ENCODE data around the gene PAQR4.
"Not testable (repeated sequence)": the region's sequence is repeated elsewhere in the genome, so short reads cannot be mapped to it uniquely, and the experiment has no call there.

The PAQR4 gene

DNA sequence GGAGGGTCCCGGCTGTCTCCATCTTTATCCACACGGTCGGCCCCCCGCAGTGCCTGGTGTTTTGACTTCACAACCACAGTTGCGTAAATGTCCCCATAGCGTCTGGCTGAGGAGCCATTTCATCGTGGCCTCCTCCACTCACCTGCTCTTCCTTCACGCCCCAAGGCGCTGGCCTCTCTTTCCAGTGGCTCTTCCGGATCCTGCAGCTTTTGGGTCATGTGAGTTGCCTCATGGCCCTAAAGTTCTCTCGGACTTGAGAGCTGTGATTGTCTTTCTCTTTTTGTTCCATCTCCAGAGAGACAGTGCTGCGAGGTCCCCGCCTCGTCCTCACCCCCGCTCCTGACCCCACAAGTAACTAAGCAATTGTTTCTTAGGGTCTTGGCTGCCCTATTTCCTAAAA lies 34.7 kb upstream of the PAQR4 start:
- H3K4me3 ChIP-seq (ENCODE audit: low read depth, low read length): no peak overlapping the region
- TF ChIP-seq, protein P1, sequence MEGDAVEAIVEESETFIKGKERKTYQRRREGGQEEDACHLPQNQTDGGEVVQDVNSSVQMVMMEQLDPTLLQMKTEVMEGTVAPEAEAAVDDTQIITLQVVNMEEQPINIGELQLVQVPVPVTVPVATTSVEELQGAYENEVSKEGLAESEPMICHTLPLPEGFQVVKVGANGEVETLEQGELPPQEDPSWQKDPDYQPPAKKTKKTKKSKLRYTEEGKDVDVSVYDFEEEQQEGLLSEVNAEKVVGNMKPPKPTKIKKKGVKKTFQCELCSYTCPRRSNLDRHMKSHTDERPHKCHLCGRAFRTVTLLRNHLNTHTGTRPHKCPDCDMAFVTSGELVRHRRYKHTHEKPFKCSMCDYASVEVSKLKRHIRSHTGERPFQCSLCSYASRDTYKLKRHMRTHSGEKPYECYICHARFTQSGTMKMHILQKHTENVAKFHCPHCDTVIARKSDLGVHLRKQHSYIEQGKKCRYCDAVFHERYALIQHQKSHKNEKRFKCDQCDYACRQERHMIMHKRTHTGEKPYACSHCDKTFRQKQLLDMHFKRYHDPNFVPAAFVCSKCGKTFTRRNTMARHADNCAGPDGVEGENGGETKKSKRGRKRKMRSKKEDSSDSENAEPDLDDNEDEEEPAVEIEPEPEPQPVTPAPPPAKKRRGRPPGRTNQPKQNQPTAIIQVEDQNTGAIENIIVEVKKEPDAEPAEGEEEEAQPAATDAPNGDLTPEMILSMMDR (IDR thresholded peaks at IDR 0.05; ENCODE audit: low read depth, low read length): no peak

DNA sequence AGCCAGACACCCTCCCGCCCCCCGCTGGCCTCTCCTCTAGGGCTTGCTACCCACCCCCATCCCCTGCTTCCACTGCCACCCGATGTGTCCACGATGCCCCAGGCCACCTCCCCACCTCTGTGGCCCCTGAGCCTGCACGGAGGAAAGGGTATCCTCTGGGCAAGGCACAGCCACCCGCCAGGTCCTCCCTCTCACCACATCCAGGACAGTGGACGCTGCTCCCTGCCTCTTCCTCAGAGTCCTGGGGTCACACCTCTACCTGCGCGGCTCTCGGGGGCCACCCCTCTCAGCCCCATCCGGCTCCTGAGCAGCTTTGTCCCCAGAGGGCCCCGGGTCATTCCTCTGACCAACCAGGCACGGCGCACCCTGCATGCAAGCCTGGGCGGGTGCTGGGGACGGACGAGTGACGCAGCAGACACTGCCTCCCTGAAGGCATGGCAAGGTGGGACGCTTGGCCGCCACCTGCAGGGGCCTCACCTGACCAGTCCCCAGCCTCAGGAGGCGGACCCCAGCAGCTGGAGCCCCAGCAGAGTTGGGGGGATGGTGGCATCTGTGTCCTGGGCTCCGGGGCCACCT lies 32.6 kb upstream of the PAQR4 start:
- TF ChIP-seq, protein P1 (IDR thresholded peaks at IDR 0.05; ENCODE audit: low read depth, low read length): no peak
- no peak overlapping the region for H3K4me3 ChIP-seq (ENCODE audit: low read depth, low read length)

GRCh38 chr16:2937170-2937569 lies 32.0 kb upstream of the PAQR4 start:
- H3K4me3 ChIP-seq (ENCODE audit: low read depth, low read length): no peak overlapping the region
- TF ChIP-seq, protein P1 (IDR thresholded peaks at IDR 0.05; ENCODE audit: low read depth, low read length): no peak

DNA sequence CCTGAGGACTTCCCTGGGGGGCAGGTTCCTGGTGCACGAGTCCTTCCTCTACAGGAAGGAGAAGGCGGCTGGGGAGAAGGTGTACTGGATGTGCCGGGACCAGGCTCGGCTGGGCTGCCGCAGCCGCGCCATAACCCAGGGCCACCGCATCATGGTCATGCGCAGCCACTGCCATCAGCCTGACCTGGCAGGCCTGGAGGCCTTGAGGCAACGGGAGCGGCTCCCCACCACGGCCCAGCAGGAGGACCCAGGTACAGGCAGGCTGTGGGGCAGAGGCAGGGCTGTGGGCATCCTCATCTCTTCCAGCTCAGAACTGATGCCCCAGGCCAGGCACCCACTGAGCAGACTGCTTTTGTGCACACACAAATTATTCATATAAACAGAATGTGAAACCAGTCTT lies 30.9 kb upstream of the PAQR4 start:
- TF ChIP-seq, protein P1 (IDR thresholded peaks at IDR 0.05; ENCODE audit: low read depth, low read length): no peak

GRCh38 chr16:2939968-2940367 lies 29.2 kb upstream of the PAQR4 start:
- TF ChIP-seq, protein P1 (IDR thresholded peaks at IDR 0.05; ENCODE audit: low read depth, low read length): no peak
- H3K4me3 ChIP-seq (ENCODE audit: low read depth, low read length): no peak overlapping the region

More for the DNA sequence above, 30.9 kb upstream of the PAQR4 start:
- no peak overlapping the region for H3K4me3 ChIP-seq (ENCODE audit: low read depth, low read length)

DNA sequence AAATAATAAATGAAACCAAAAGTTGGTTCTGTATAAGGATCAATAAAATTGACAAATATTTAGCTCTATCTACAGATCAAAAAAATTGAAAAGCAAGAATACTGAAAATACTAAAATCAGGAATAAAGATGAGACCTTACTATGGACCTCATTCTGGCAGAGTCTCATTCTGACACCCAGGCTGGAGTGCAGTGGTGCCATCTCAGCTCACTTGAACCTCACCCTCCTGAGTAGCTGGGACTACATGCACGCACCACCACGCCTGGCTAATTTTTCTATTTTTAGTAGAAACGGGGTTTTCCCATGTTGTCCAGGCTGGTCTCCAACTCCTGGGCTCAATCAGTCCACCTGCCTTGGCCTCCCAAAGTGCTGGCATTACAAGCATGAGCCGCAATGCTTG lies 27.1 kb upstream of the PAQR4 start:
- no peak overlapping the region for H3K4me3 ChIP-seq (ENCODE audit: low read depth, low read length)
- TF ChIP-seq, protein P1 (IDR thresholded peaks at IDR 0.05; ENCODE audit: low read depth, low read length): no peak

- not testable (repeated sequence) for H3K4me3 ChIP-seq (ENCODE audit: low read depth, low read length)
Observed at GRCh38 chr16:2943716-2944115, 25.4 kb upstream of the PAQR4 start.

DNA sequence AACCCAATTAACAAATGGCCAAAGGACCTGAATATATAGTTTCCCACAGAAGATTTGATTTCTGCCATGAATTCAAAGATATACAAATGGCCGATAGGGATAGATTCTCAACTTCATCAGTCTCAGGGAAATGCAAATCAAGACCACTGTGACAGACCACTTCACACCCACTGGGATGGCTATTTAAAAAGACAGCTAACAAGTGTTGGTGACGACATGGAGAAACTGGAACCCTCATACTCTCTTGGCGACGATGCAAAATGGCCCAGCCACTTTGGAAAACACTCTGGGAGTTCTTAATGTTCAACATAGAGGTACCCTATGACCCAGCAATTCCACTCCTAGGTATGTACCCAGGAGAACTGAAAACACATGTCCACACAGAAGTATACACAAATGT lies 22.5 kb upstream of the PAQR4 start:
- no peak overlapping the region for H3K4me3 ChIP-seq (ENCODE audit: low read depth, low read length)

More for the DNA sequence above, 22.5 kb upstream of the PAQR4 start:
- TF ChIP-seq, protein P1 (IDR thresholded peaks at IDR 0.05; ENCODE audit: low read depth, low read length): no peak

All from WI38 (cell line).